NOMO-1 treated with DMSO at 0.1 percent for 48 hours (cell line): ENCODE measurements around the gene NDUFB8.
A peak's percentile ranks its signal among the peaks of the same experiment; 100 is the strongest.

ENCODE experiments used
- DNase-seq: peaks from one replicate; lab custom pipeline; 2025; ENCODE audit not compliant: unreplicated experiment; lab: John Stamatoyannopoulos, UW

NDUFB8 gene

GRCh38 chr10:100508266-100508665 lies 21.4 kb downstream of the NDUFB8 start:
- no peak for DNase-seq

DNA sequence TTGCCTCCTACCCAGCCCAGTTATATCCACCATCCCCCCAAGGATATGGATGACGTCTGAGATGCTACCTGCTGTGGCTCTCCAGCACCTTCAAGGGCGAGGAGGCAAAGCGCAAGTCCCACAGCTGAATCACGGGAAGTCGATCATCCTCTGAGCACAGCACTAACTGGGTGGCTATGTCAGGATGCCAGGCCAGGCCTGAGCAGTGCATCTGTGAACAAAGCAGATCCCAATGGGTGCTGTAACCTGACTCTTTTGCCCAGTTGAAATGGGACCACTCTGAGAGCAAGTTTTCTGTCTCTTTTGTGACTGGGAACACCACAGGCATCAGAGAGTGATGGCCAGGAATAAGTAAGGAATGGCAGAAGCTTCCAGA lies 22.3 kb downstream of the NDUFB8 start:
- DNase-seq: no peak

DNA sequence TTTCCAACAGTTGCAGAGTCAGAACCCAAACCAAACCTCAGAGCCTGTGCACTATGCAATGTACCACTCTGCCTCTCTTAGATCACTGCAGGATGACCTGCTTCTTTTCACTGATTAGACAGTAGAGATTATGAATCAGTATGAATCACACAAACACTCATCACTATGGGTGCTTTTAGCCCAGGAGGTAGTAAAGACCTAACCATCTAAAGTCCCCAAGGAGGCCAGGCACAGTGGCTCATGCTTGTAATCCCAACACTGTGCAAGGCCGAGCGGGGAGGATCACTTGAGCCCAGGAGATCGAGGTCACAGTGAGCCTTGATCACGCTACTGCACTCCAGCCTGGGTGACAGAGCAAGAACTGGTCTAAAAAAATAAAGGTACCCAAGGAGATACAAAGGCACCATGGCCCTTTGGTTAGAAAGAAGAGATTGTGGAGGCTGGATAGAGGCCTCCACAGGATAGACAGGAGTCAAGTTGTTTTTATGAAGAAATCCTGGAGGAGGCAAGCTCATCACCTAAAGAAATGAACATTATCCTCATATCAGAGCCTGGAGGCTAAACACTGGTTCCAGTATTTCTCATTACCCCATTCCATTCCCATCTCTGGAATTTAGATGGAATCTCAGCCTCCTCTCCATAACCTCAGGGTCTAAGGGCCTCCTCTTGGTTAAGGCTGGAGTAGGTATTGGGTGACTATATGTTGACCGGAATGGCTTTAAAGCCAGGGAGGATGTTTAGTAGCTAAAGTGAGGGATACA lies 22.9 kb downstream of the NDUFB8 start:
- DNase-seq: no peak

- DNase-seq: no peak
These were observed 24.5 kb downstream of the NDUFB8 start for GRCh38 chr10:100505164-100505563.

DNA sequence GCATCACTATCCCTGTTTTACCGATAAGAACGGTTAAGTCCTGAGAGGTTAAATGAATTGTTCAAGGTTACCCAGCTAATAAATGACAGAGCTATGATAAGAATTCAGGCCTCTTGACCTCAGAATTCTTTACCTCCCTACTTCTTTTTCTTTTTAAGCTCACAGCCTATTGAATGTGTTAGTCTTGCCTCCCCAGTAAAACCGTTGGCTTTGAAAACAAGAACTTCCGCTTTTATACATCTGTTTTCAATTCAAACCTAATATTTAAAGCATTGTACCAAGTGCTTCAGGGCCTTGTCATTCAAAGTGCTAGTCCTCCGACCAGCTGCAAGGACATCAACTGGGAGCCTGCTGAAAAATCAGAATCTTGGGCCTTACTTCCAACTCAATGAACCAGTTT lies 25.6 kb downstream of the NDUFB8 start:
- DNase-seq: peak; percentile 42

- DNase-seq: no peak
These were observed 26.7 kb downstream of the NDUFB8 start for GRCh38 chr10:100502926-100503494.

DNA sequence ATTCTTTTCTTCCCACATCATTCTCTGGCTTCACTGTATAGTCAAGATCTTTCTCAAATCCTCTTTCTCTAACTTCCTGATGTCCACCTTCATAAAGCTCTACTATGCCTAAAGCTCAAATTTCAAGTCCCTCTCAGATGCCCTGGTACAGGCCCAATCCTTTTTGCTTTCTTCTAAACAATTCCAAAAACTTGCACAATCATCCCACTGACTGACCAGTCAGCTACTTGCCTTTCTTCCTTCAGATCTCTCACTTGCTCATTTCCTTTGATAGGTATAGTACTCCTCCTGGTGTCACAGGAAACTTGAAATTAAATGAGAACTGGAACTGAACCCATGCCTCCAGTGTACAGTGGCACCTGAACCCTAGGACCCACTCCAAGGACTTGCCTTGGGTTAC lies 28.2 kb downstream of the NDUFB8 start:
- no peak for DNase-seq

- no peak for DNase-seq
These were observed 31.6 kb downstream of the NDUFB8 start for GRCh38 chr10:100498059-100498458.

DNA sequence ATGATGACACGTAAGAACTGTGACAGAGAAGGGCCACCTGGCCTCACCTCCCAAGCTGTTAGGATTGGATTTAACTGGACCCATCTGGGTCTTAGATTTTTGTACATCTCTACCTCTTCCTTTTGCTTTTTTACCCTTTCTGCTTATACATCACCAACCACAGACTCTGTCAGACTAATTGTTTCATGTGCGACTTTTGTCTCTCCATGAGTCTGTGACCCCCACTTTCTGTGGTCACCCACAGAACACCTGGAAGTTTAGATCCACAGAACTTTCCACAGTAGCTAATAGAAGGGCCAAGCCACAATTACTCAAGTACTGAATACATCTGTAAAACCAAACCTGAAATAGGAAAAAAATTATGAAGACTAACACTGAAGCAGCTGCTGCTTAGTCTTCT lies 33.1 kb downstream of the NDUFB8 start:
- no peak for DNase-seq

DNA sequence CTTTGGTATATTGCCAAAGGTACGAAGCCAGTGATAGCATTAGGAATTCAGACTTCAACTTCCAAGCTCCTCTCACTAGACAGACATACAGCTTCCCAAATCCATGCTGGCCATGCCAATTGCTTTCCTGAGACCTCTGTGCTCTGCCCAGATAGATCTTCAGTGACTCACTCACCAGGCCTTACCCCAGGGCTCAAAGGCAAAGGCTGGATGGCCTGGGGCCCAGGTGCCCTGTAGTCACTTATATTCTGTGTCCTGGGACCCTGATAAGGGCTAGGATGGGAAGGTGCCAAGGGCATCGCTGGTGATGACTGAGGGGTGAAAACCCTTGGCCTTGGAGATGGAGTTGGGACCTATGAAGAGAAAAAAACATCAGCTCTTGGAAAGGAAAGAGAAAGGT lies 39.1 kb downstream of the NDUFB8 start:
- no peak for DNase-seq

GRCh38 chr10:100489396-100489795 lies 40.3 kb downstream of the NDUFB8 start:
- no peak for DNase-seq

GRCh38 chr10:100487529-100487928 lies 42.1 kb downstream of the NDUFB8 start:
- DNase-seq: no peak

- DNase-seq: no peak
These were observed 43.7 kb downstream of the NDUFB8 start for GRCh38 chr10:100485801-100486495.

GRCh38 chr10:100485366-100485765 lies 44.3 kb downstream of the NDUFB8 start:
- no peak for DNase-seq

GRCh38 chr10:100483876-100484666 lies 45.6 kb downstream of the NDUFB8 start:
- DNase-seq: no peak

GRCh38 chr10:100482834-100483185 lies 46.9 kb downstream of the NDUFB8 start:
- no peak for DNase-seq

DNA sequence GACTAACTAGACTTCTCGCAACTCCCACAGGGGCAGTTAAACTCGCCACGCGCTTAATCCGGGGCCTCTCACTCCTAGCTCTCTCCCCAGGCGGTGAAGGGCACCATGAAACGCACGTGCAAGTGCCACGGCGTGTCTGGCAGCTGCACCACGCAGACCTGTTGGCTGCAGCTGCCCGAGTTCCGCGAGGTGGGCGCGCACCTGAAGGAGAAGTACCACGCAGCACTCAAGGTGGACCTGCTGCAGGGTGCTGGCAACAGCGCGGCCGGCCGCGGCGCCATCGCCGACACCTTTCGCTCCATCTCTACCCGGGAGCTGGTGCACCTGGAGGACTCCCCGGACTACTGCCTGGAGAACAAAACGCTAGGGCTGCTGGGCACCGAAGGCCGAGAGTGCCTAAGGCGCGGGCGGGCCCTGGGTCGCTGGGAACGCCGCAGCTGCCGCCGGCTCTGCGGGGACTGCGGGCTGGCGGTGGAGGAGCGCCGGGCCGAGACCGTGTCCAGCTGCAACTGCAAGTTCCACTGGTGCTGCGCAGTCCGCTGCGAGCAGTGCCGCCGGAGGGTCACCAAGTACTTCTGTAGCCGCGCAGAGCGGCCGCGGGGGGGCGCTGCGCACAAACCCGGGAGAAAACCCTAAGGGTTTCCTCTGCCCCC lies 47.4 kb downstream of the NDUFB8 start:
- DNase-seq: peak; percentile 50

GRCh38 chr10:100481462-100482081 lies 48.1 kb downstream of the NDUFB8 start:
- peak; percentile 81 for DNase-seq

DNA sequence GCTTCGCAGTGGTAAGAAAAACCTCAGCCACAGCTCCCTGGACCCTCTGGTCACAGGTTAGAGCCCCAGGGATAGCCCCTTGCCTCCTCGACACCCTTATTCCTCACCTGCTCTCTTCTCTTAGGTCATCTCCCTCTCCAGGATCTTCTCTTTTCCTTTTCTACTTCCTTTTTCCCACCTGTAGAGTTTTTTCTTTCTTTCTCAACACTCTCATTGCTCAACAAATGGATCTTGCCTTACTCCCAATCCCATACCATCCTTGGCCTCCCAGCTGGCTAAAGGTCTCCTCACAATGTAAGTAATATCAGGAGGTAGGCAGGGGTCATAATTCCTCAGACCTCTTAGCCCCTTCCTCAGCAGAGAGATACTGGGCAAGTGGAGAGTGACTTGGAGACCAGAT lies 49.7 kb downstream of the NDUFB8 start:
- DNase-seq: no peak

GRCh38 chr10:100479037-100479436 lies 50.6 kb downstream of the NDUFB8 start:
- no peak for DNase-seq

DNA sequence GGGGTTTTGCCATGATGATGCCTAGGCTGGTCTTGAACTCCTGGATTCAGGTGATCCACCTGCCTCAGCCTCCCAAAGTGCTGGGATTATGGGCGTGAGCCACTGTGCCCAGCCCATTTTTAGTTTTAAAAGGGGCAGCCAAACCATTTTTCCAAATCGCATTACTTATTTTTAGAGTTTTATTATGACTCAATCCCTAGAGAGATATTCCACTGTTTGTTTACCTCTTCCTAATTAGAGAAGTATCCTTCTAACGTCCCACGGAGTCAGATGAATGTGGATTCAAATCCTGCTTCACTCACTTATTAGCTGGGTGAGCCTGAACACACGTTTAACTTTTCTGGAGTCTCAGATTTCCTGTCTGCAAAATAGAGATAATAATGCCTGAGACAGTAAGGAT lies 51.7 kb downstream of the NDUFB8 start:
- DNase-seq: no peak
